K562 (cell line): ENCODE data around the gene VPS45. TPM values are rescaled to one million over a fixed set of nuclear protein-coding genes. Genes with fewer than 3 reads are reported as not detected.

Source experiments
- ATAC-seq: fragments of 200-7000 bp; cut with Tn5 transposase; 3 replicates; pipeline ENCODE4 v1.9.1; 2020; ENCODE audit warnings: moderate library complexity
- BruUV-seq: library from RNA; stranded (reverse); fragments of 400-500 nt; replicated peaks from 2 replicates; lab custom pipeline; 2021; lab: Mats Ljungman, UMichigan
- CTCF ChIA-PET: fragments of 300-600 bp; formaldehyde crosslinking; extraction: SDS; loops from one replicate; lab custom pipeline; 2021; ENCODE audit warnings: low intra/inter-chr PET ratio; lab: Yijun Ruan, JAX
- POLR2A ChIA-PET: fragments of 300-600, 350-650 bp; sonication (Branson Sonifier 250); formaldehyde crosslinking; extraction: SDS; loops from one replicate; lab custom pipeline; 2021; ENCODE audit warnings: antibody characterized with exemption, inconsistent platforms; lab: Yijun Ruan, JAX
- DNase-seq, 4 experiments: peaks; one replicate each; pipeline versions ENCODE4 v3.0.0 to v3.0.0-alpha.2; 2011 to 2018; ENCODE audit warnings: low spot score in 3 of 4, mixed read lengths in 3 of 4; ENCODE audit errors: extremely low read depth in 1 of 4
- FAIRE-seq: peaks from 2 replicates; lab custom pipeline; 2011; peaks lifted over from hg19 to GRCh38; lab: Jason Lieb, UNC
- H2AFZ ChIP-seq: 2 replicates; pipeline ENCODE4 v1.6.0; 2011; ENCODE audit warnings: low read depth, low read length, control low read depth, inconsistent platforms
- H3K27ac ChIP-seq: fragments of 200-600 bp; 3 replicates; pipeline ENCODE4 v1.8.0; 2011; ENCODE audit warnings: low read depth, mild to moderate bottlenecking, control low read depth, inconsistent platforms, low read length, moderate library complexity, mixed read lengths; ENCODE audit errors: extremely low read depth
- H3K27me3 ChIP-seq, 2 experiments: fragments of 300-600 bp in 1 of 2; 2 replicates in 1 of 2; 3 replicates in 1 of 2; pipeline versions ENCODE4 v1.6.0 to v1.8.0; 2011; ENCODE audit warnings: inconsistent platforms in 2 of 2, low read length in 2 of 2, mild to moderate bottlenecking in 1 of 2, mixed read lengths in 1 of 2, moderate library complexity in 1 of 2; ENCODE audit not compliant: control insufficient read depth in 2 of 2, insufficient read depth in 2 of 2
- H3K36me3 ChIP-seq: fragments of 300-600 bp; 3 replicates; pipeline ENCODE4 v1.8.0; 2011; ENCODE audit warnings: mild to moderate bottlenecking, low read length, inconsistent platforms; ENCODE audit not compliant: control insufficient read depth, insufficient read depth
- H3K4me1 ChIP-seq, 2 experiments: fragments of 200-600 bp in 1 of 2; replicated peaks in 1 of 2; 2 replicates in 1 of 2; 3 replicates in 1 of 2; pipeline versions ENCODE4 v1.5.1 to v1.8.0; 2011; ENCODE audit warnings: inconsistent platforms in 2 of 2, low read length in 2 of 2, mild to moderate bottlenecking in 1 of 2, mixed read lengths in 1 of 2, moderate library complexity in 1 of 2; ENCODE audit not compliant: control insufficient read depth in 2 of 2, insufficient read depth in 2 of 2
- H3K4me2 ChIP-seq: 2 replicates; pipeline ENCODE4 v1.6.1; 2011; ENCODE audit warnings: low read length, control low read depth, inconsistent platforms, mixed read lengths; ENCODE audit not compliant: insufficient read depth
- H3K4me3 ChIP-seq: fragments of 200-600 bp; sonication (generic), shearing (Covaris generic); 2 replicates; pipeline ENCODE4 v1.5.1; 2016; ENCODE audit warnings: control low read depth, inconsistent platforms
- H3K79me2 ChIP-seq: fragments of 200-600 bp; 3 replicates; pipeline ENCODE4 v1.8.0; 2011; ENCODE audit warnings: low read length, inconsistent platforms; ENCODE audit not compliant: control insufficient read depth, insufficient read depth
- H3K9ac ChIP-seq, 2 experiments: 2 replicates each; pipeline versions ENCODE4 v1.6.0 to v1.6.1; 2011; ENCODE audit warnings: low read depth in 2 of 2, low read length in 2 of 2, control low read depth in 1 of 2, inconsistent platforms in 1 of 2, mild to moderate bottlenecking in 1 of 2, mixed read lengths in 1 of 2; ENCODE audit not compliant: insufficient read depth in 1 of 2
- H3K9me1 ChIP-seq: one replicate; pipeline ENCODE4 v1.6.0; 2011; ENCODE audit warnings: inconsistent platforms, mild to moderate bottlenecking, low read length, moderate library complexity; ENCODE audit not compliant: control insufficient read depth, insufficient read depth
- H3K9me3 ChIP-seq: replicated peaks from 2 replicates; pipeline ENCODE4 v1.5.1; 2011; ENCODE audit warnings: low read depth, low read length, inconsistent platforms; ENCODE audit not compliant: control insufficient read depth, insufficient read depth
- H4K20me1 ChIP-seq: replicated peaks from 2 replicates; pipeline ENCODE4 v1.6.1; 2011; ENCODE audit warnings: low read length, inconsistent platforms, mixed read lengths; ENCODE audit not compliant: control insufficient read depth, insufficient read depth
- ARNT ChIP-seq, 2 experiments: fragments of 450-650 bp; IDR thresholded peaks; 2 replicates each; pipeline ENCODE4 v1.6.1; 2016; ENCODE audit warnings: mild to moderate bottlenecking in 1 of 2
- ILK ChIP-seq: fragments of 450-650 bp; IDR thresholded peaks from 2 replicates; pipeline ENCODE4 v1.6.1; 2016; ENCODE audit warnings: missing genetic modification characterization, low read depth, mild to moderate bottlenecking, missing compliant biosample characterization, moderate library complexity, borderline replicate concordance
- MYC ChIP-seq, 2 experiments: fragments of 250-450 bp in 1 of 2; sonication (Bioruptor Pico) in 1 of 2; IDR thresholded peaks; 2 replicates each; pipeline versions ENCODE4 v1.5.1 to v1.6.1; 2012 to 2021; ENCODE audit warnings: low read depth in 2 of 2, borderline replicate concordance in 1 of 2, improper control_type of control experiment in 1 of 2, low read length in 1 of 2, mild to moderate bottlenecking in 1 of 2, moderate library complexity in 1 of 2
- RBM22 ChIP-seq: fragments of 200-400 bp; formaldehyde crosslinking; IDR thresholded peaks from 2 replicates; pipeline ENCODE4 v1.6.1; 2018; ENCODE audit warnings: low read length, low read depth; ENCODE audit not compliant: poor library complexity, severe bottlenecking
- ZFP1 ChIP-seq: fragments of 450-650 bp; formaldehyde crosslinking; IDR thresholded peaks from 2 replicates; pipeline ENCODE4 v1.4.0; 2020; ENCODE audit warnings: mild to moderate bottlenecking, mixed read lengths
- ZNF121 ChIP-seq: sonication (generic); formaldehyde crosslinking; conservative IDR thresholded peaks from 2 replicates; pipeline ENCODE4 v1.8.0; 2022; ENCODE audit warnings: missing genetic modification reagents
- ZNF445 ChIP-seq: fragments of 250-450 bp; sonication (Bioruptor Pico); IDR thresholded peaks from 2 replicates; pipeline ENCODE4 v1.4.0; 2020; ENCODE audit warnings: low read depth, mild to moderate bottlenecking, moderate library complexity
- ZNF76 ChIP-seq: fragments of 250-450 bp; sonication (Bioruptor Pico); IDR thresholded peaks from 2 replicates; pipeline ENCODE4 v1.4.0; 2020; ENCODE audit warnings: mild to moderate bottlenecking, moderate library complexity, borderline replicate concordance
- WGBS: fragments of 100-300 bp; shearing (Covaris generic); methylation state at CpG from one replicate; pipeline ENCODE4 v1.1.6; 2016; ENCODE audit warnings: low coverage, mixed read lengths; ENCODE audit not compliant: insufficient coverage; ENCODE audit errors: missing lambda C conversion rate; 5-methylcytosine and 5-hydroxymethylcytosine counted together
- in situ Hi-C: fragments of 300-500 bp; cut with MboI; formaldehyde crosslinking; loops from 4 replicates; pipeline ENCODE4 v1.15.0; 2018; ENCODE audit warnings: inconsistent platforms, mixed read lengths
- intact Hi-C: fragments of 100-400 bp; cut with micrococcal nuclease; formaldehyde crosslinking; loops from 2 replicates; pipeline ENCODE4 v1.14.2; 2022
- polyA plus RNA-seq, 8 experiments: library from polyadenylated mRNA; depleted of rRNA in 4 of 8; stranded (reverse) in 5 of 8; unstranded in 3 of 8; fragments of >200 nt; fragmentation: Nextera tagmentation in 2 of 8; fragmentation: Illumina TruSeq in 1 of 8; extraction: Ambion mirVana in 2 of 8; extraction: Trizol in 1 of 8; gene quantifications; 2 replicates each; pipeline versions ENCODE4 v1.2.1 to v1.2.3, GENCODE V29; 2011 to 2014; ENCODE audit warnings: inconsistent platforms in 1 of 8, missing spikeins in 1 of 8
- total RNA-seq, 7 experiments: library from RNA; depleted of rRNA in 6 of 7; stranded (reverse); fragments of >200 nt in 6 of 7; fragmentation: Illumina TruSeq in 2 of 7; extraction: Trizol in 2 of 7; gene quantifications; 2 replicates each; pipeline versions ENCODE4 v1.2.1 to v1.2.3, GENCODE V29; 2011 to 2021; ENCODE audit warnings: low replicate concordance in 1 of 7

Gene VPS45
- total and polyA plus RNA-seq, 9 of the 15 experiments (the other 6 are each of a cell fraction or from before 2014, with no cell fraction given) = 17.9 to 48.2 (median 34.4) TPM

DNA sequence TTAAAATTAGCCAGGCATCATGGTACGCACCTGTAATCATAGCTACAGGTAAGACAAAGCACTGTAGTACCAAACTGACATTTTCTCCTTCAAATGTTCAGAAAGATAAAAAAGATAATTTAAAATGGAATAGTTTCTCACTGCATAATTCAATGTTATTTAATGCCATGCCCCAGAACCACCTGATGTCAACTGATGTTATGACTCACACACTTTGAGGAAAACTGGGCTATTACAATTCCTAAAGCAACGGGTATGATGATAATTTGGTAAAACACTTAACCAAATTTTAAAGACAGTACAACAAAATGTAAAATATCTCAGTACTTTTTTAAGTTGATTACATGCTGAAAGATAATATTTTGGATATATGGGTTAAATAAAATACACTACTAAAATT, 59.2 kb downstream of the VPS45 start:
- no peaks in the 10 kb centered on the region for H3K9me1 ChIP-seq
- in situ Hi-C loops (no loop called here), intact Hi-C loops (no loop called here)
- ChIA-PET CTCF (no interaction called here), POLR2A (interaction anchor here (1.0 to 2.8 kb wide), 3 partner anchors 11 to 44 kb away, joined by 3 to 11 read pairs (median 4); no protein-coding TSS in a partner anchor)
- TF ChIP-seq RBM22 (no peak), MYC (IDR thresholded peaks at IDR 0.05; ENCODE audit: low read depth, low read length) (no peak), MYC (CRISPR knock-in tag; IDR thresholded peaks at IDR 0.05; ENCODE audit: borderline replicate concordance, low read depth) (no peak), ZNF445 (CRISPR knock-in tag) (no peak), ARNT (IDR thresholded peaks at IDR 0.05) (no peak), ILK (no peak)
- H3K79me2 ChIP-seq = no peaks in the 10 kb centered on the region
- FAIRE-seq (no peak), DNase-seq (no peak), ATAC-seq (no peak)
- no peaks in the 10 kb centered on the region for H3K36me3 ChIP-seq
- no peak overlapping the region for H3K9ac ChIP-seq
- no peaks in the 10 kb centered on the region for H3K27me3 ChIP-seq
- no peaks in the 10 kb centered on the region for H3K4me1 ChIP-seq
- H3K4me2 ChIP-seq = no peak overlapping the region
- H3K9me3 ChIP-seq = no peaks in the 10 kb centered on the region
- no TSS peak for BruUV-seq
- H3K4me3 ChIP-seq = no peak overlapping the region
- no peak overlapping the region for H2AFZ ChIP-seq
- WGBS = 64% methylated on average over 2 of the region's 2 CpGs
- no peak overlapping the region for H3K27ac ChIP-seq
- H4K20me1 ChIP-seq = no peaks in the 10 kb centered on the region; the same call in 1 of the 2 replicates

DNA sequence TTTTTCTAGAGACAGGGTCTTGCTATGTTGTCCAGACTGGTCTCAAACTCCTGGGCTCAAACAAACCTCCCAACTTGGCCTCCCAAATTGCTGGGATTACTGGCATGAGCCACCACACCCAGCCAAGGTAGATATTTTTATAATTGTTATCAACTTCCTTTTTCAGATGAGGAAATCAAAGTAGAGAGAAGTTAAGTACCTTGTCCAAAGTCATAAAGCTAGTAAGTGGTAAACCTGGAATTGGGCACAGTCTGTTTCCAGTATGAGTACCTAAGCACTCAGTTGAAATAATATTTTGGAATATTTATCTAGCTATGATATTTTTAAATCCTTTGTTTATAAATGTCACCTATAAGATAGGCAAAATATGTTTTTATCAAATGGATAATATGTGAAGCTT, 59.9 kb downstream of the VPS45 start:
- CTCF ChIA-PET = no interaction called here
- Histone ChIP-seq H3K4me2 (no peak overlapping the region), H3K79me2 (no peaks in the 10 kb centered on the region), H3K27ac (no peak overlapping the region), H3K4me1 (no peaks in the 10 kb centered on the region), H2AFZ (no peak overlapping the region), H3K27me3 (no peaks in the 10 kb centered on the region)
- DNase-seq (no peak), ATAC-seq (no peak)
- in situ Hi-C loops = no loop called here
- no peak for TF ChIP-seq ZNF76
- TF ChIP-seq ZNF121 (CRISPR knock-in tag) = peak; percentile 74
- TF ChIP-seq ZFP1 (CRISPR knock-in tag) = no peak
- TF ChIP-seq, all 486 proteins: peak for 1
- intact Hi-C loops = no loop called here
- BruUV-seq = no TSS peak
- Histone ChIP-seq H3K4me3 (no peak overlapping the region), H3K36me3 (no peaks in the 10 kb centered on the region), H3K9ac (no peak overlapping the region), H3K9me1 (no peaks in the 10 kb centered on the region), H3K9me3 (no peaks in the 10 kb centered on the region), H4K20me1 (no peaks in the 10 kb centered on the region)
- POLR2A ChIA-PET = interaction anchor here (1.2 to 2.8 kb wide), 3 partner anchors 10 to 43 kb away, joined by 4 to 11 read pairs (median 4); no protein-coding TSS in a partner anchor
- no peak for FAIRE-seq
